ENCODE measurements around the gene CCNJL.

- no peak for TF ChIP-seq CTCF (conservative IDR thresholded peaks at IDR 0.05; ENCODE audit: low read length)
- TF ChIP-seq EZH2phosphoT487 (IDR thresholded peaks at IDR 0.05; ENCODE audit: borderline replicate concordance, low read depth, low read length) = no peak
These were observed 45.6 kb upstream of the CCNJL start for GRCh38 chr5:160357861-160358411.

Measured in OCI-LY7 (cell line).